Stimulated activated naive B cell treated with anti-CD40 and anti-IgM and Interleukin-4, amounts not matched to agents 10 μg/mL and 1 μg/mL and 100 μg/mL, for 72 hours (primary cell): ENCODE data around the gene CCSER1.
"Not testable (repeated sequence)": the region's sequence is repeated elsewhere in the genome, so short reads cannot be mapped to it uniquely, and the experiment has no call there.

Source experiments
- ATAC-seq, 2 donors: fragments of 150-1000 bp; cut with Tn5 transposase; replicated peaks; 2 replicates each; pipeline ENCODE4 v1.10.0; 2021; ENCODE audit warnings: moderate library complexity in 1 of 2
- DNase-seq: peaks from one replicate; pipeline ENCODE4 v3.0.0; 2021
- H3K27ac Mint-ChIP-seq: one replicate; pipeline ENCODE4 v1.8.0; 2022; ENCODE audit warnings: mild to moderate bottlenecking, mixed read lengths
- H3K27me3 Mint-ChIP-seq, 2 donors: one replicate each; pipeline ENCODE4 v1.8.0; 2022; ENCODE audit warnings: mixed read lengths in 2 of 2
- H3K36me3 Mint-ChIP-seq, 2 donors: one replicate each; pipeline ENCODE4 v1.8.0; 2022; ENCODE audit warnings: mixed read lengths in 2 of 2, mild to moderate bottlenecking in 1 of 2
- H3K4me1 Mint-ChIP-seq, 2 donors: one replicate each; pipeline ENCODE4 v1.8.0; 2022; ENCODE audit warnings: mixed read lengths in 2 of 2, mild to moderate bottlenecking in 1 of 2
- H3K4me3 Mint-ChIP-seq, 2 donors: one replicate each; pipeline ENCODE4 v1.8.0; 2022; ENCODE audit warnings: mild to moderate bottlenecking in 2 of 2, mixed read lengths in 2 of 2, moderate library complexity in 1 of 2
- H3K9me3 Mint-ChIP-seq, 2 donors: one replicate each; pipeline ENCODE4 v1.8.0; 2022; ENCODE audit warnings: mixed read lengths in 2 of 2, mild to moderate bottlenecking in 1 of 2

CCSER1 gene

GRCh38 chr4:90643156-90643555 is 516.0 kb downstream of the CCSER1 start:
- Mint-ChIP-seq H3K36me3 (no peaks in the 10 kb centered on the region), H3K4me3 (no peak overlapping the region), H3K4me1 (no peaks in the 10 kb centered on the region), H3K27ac (no peak overlapping the region), H3K9me3 (no peaks in the 10 kb centered on the region), H3K27me3 (no peaks in the 10 kb centered on the region)
- DNase-seq (no peak), ATAC-seq (no peak)

GRCh38 chr4:90648311-90648710 is 521.1 kb downstream of the CCSER1 start:
- Mint-ChIP-seq H3K27me3 (no peaks in the 10 kb centered on the region), H3K9me3 (peaks cover 0 to 5% of the 10 kb centered on the region in 2 donors)
- no peak for DNase-seq

GRCh38 chr4:90648791-90649190 is 521.6 kb downstream of the CCSER1 start:
- H3K9me3 Mint-ChIP-seq: peaks cover 0 to 5% of the 10 kb centered on the region in 2 donors
- no peaks in the 10 kb centered on the region for H3K27me3 Mint-ChIP-seq
- H3K4me1 Mint-ChIP-seq: no peaks in the 10 kb centered on the region
- ATAC-seq (no peak), DNase-seq (no peak)
- peaks cover 0 to 9% of the 10 kb centered on the region in 2 donors for H3K36me3 Mint-ChIP-seq
- no peak overlapping the region for H3K4me3 Mint-ChIP-seq
- H3K27ac Mint-ChIP-seq: no peak overlapping the region

More at GRCh38 chr4:90648311-90648710, 521.1 kb downstream of the CCSER1 start:
- H3K36me3 Mint-ChIP-seq: peaks cover 0 to 9% of the 10 kb centered on the region in 2 donors
- no peak for ATAC-seq
- no peak overlapping the region for H3K4me3 Mint-ChIP-seq
- no peaks in the 10 kb centered on the region for H3K4me1 Mint-ChIP-seq
- no peak overlapping the region for H3K27ac Mint-ChIP-seq

- H3K9me3 Mint-ChIP-seq: no peaks in the 10 kb centered on the region
- H3K27me3 Mint-ChIP-seq: no peaks in the 10 kb centered on the region
- DNase-seq (no peak), ATAC-seq (no peak)
- no peak overlapping the region for H3K27ac Mint-ChIP-seq
- no peak overlapping the region for H3K4me3 Mint-ChIP-seq
- H3K4me1 Mint-ChIP-seq: no peaks in the 10 kb centered on the region
- peaks cover 0 to 3% of the 10 kb centered on the region in 2 donors for H3K36me3 Mint-ChIP-seq
Measured at GRCh38 chr4:90660672-90661071, 533.5 kb downstream of the CCSER1 start.

GRCh38 chr4:90670183-90670582 is 543.0 kb downstream of the CCSER1 start:
- no peak overlapping the region for H3K4me3 Mint-ChIP-seq
- DNase-seq: no peak
- H3K36me3 Mint-ChIP-seq: peaks cover 0 to 4% of the 10 kb centered on the region in 2 donors
- peak in 1 of 2 donors; percentile 27 for ATAC-seq
- no peak overlapping the region for H3K27ac Mint-ChIP-seq
- peaks cover 0 to 3% of the 10 kb centered on the region in 2 donors for H3K9me3 Mint-ChIP-seq
- H3K4me1 Mint-ChIP-seq: peaks cover 0 to 5% of the 10 kb centered on the region in 2 donors
- no peaks in the 10 kb centered on the region for H3K27me3 Mint-ChIP-seq

- Mint-ChIP-seq H3K9me3 (no peaks in the 10 kb centered on the region), H3K27ac (no peak overlapping the region), H3K4me3 (no peak overlapping the region), H3K4me1 (no peaks in the 10 kb centered on the region), H3K36me3 (no peaks in the 10 kb centered on the region), H3K27me3 (no peaks in the 10 kb centered on the region)
- ATAC-seq (no peak), DNase-seq (no peak)
Measured at GRCh38 chr4:90689739-90690138, 562.5 kb downstream of the CCSER1 start.

GRCh38 chr4:90695411-90695810 is 568.2 kb downstream of the CCSER1 start:
- H3K27me3 Mint-ChIP-seq: no peaks in the 10 kb centered on the region
- peaks cover 0 to 5% of the 10 kb centered on the region in 2 donors for H3K9me3 Mint-ChIP-seq
- ATAC-seq (no peak), DNase-seq (no peak)
- no peak overlapping the region for H3K4me3 Mint-ChIP-seq
- H3K27ac Mint-ChIP-seq: no peak overlapping the region
- no peaks in the 10 kb centered on the region for H3K4me1 Mint-ChIP-seq
- peaks cover 3 to 4% of the 10 kb centered on the region in 2 donors for H3K36me3 Mint-ChIP-seq

- DNase-seq, H3K4me1 Mint-ChIP-seq, H3K27ac Mint-ChIP-seq, ATAC-seq, H3K27me3 Mint-ChIP-seq, H3K4me3 Mint-ChIP-seq, H3K36me3 Mint-ChIP-seq: not testable (repeated sequence)
- H3K9me3 Mint-ChIP-seq: peaks cover 9 to 18% of the 10 kb centered on the region in 2 donors
Measured at GRCh38 chr4:90705501-90705900, 578.3 kb downstream of the CCSER1 start.

- Mint-ChIP-seq H3K4me1 (peaks cover 0 to 4% of the 10 kb centered on the region in 2 donors), H3K27me3 (no peaks in the 10 kb centered on the region), H3K27ac (no peak overlapping the region), H3K36me3 (no peaks in the 10 kb centered on the region), H3K9me3 (no peaks in the 10 kb centered on the region), H3K4me3 (no peak overlapping the region)
- DNase-seq (no peak), ATAC-seq (no peak)
Measured at GRCh38 chr4:90715242-90715641, 588.0 kb downstream of the CCSER1 start.

- Mint-ChIP-seq H3K36me3 (no peaks in the 10 kb centered on the region), H3K27me3 (no peaks in the 10 kb centered on the region), H3K4me1 (no peaks in the 10 kb centered on the region), H3K9me3 (no peaks in the 10 kb centered on the region), H3K27ac (no peak overlapping the region), H3K4me3 (no peak overlapping the region)
- DNase-seq (no peak), ATAC-seq (no peak)
Measured at GRCh38 chr4:90718931-90719330, 591.7 kb downstream of the CCSER1 start.

- ATAC-seq: no peak
- H3K4me3 Mint-ChIP-seq: no peak overlapping the region
Measured at GRCh38 chr4:90727938-90728337, 600.7 kb downstream of the CCSER1 start.

GRCh38 chr4:90730752-90731151 is 603.6 kb downstream of the CCSER1 start:
- H3K27me3 Mint-ChIP-seq: no peaks in the 10 kb centered on the region
- DNase-seq (no peak), ATAC-seq (no peak)
- peaks cover 2 to 3% of the 10 kb centered on the region in 2 donors for H3K36me3 Mint-ChIP-seq
- H3K4me3 Mint-ChIP-seq: no peak overlapping the region
- H3K9me3 Mint-ChIP-seq: peaks cover 0 to 3% of the 10 kb centered on the region in 2 donors
- no peak overlapping the region for H3K27ac Mint-ChIP-seq
- H3K4me1 Mint-ChIP-seq: no peaks in the 10 kb centered on the region

More at GRCh38 chr4:90727938-90728337, 600.7 kb downstream of the CCSER1 start:
- no peak for DNase-seq
- Mint-ChIP-seq H3K4me1 (no peaks in the 10 kb centered on the region), H3K36me3 (peaks cover 2 to 3% of the 10 kb centered on the region in 2 donors), H3K9me3 (peaks cover 0 to 2% of the 10 kb centered on the region in 2 donors), H3K27ac (no peak overlapping the region), H3K27me3 (no peaks in the 10 kb centered on the region)

- DNase-seq (no peak), ATAC-seq (no peak)
- no peaks in the 10 kb centered on the region for H3K36me3 Mint-ChIP-seq
- H3K27me3 Mint-ChIP-seq: no peaks in the 10 kb centered on the region
- H3K27ac Mint-ChIP-seq: no peak overlapping the region
- H3K4me1 Mint-ChIP-seq: no peaks in the 10 kb centered on the region
- H3K4me3 Mint-ChIP-seq: no peak overlapping the region
- H3K9me3 Mint-ChIP-seq: peaks cover 2 to 5% of the 10 kb centered on the region in 2 donors
Measured at GRCh38 chr4:90733211-90733610, 606.0 kb downstream of the CCSER1 start.

GRCh38 chr4:90745176-90745575 is 618.0 kb downstream of the CCSER1 start:
- ATAC-seq: no peak
- Mint-ChIP-seq H3K27ac (no peak overlapping the region), H3K9me3 (peaks cover 4% of the 10 kb centered on the region in 2 donors)

GRCh38 chr4:90753068-90753467 is 625.9 kb downstream of the CCSER1 start:
- Mint-ChIP-seq H3K27ac (no peak overlapping the region), H3K4me1 (no peaks in the 10 kb centered on the region), H3K4me3 (no peak overlapping the region), H3K36me3 (no peaks in the 10 kb centered on the region), H3K9me3 (no peaks in the 10 kb centered on the region), H3K27me3 (no peaks in the 10 kb centered on the region)
- ATAC-seq: no peak
- DNase-seq: no peak

More at GRCh38 chr4:90745176-90745575, 618.0 kb downstream of the CCSER1 start:
- Mint-ChIP-seq H3K36me3 (peaks cover 0 to 3% of the 10 kb centered on the region in 2 donors), H3K4me3 (no peak overlapping the region), H3K4me1 (no peaks in the 10 kb centered on the region), H3K27me3 (no peaks in the 10 kb centered on the region)
- DNase-seq: no peak
